ENCODE results near the gene RPS6KA4.

GRCh38 chr11:64400102-64400501 lies 41.1 kb downstream of the RPS6KA4 start:
- TF ChIP-seq NFIC (IDR thresholded peaks at IDR 0.05; ENCODE audit: borderline replicate concordance), result no peak
- no peak for TF ChIP-seq CTCF (IDR thresholded peaks at IDR 0.05)
- no peak for TF ChIP-seq GATA2 (CRISPR knock-in tag; IDR thresholded peaks at IDR 0.05)
- no peak for TF ChIP-seq POLR2AphosphoS5 (IDR thresholded peaks at IDR 0.05; ENCODE audit: low read depth, low read length)
- TF ChIP-seq CHD2 (IDR thresholded peaks at IDR 0.05; ENCODE audit: low read length, partially characterized antibody), result no peak
- no peak for TF ChIP-seq RAD21 (IDR thresholded peaks at IDR 0.05; ENCODE audit: low read length)
- no peak for TF ChIP-seq RCOR1 (IDR thresholded peaks at IDR 0.05; ENCODE audit: low read length)
- no peak for TF ChIP-seq EP300 (IDR thresholded peaks at IDR 0.05; ENCODE audit: borderline replicate concordance in 1 of 2, low read depth in 1 of 2, low read length in 1 of 2)
- TF ChIP-seq REST (IDR thresholded peaks at IDR 0.05; ENCODE audit: low read depth, low read length), result no peak
- TF ChIP-seq EZH2phosphoT487 (IDR thresholded peaks at IDR 0.05; ENCODE audit: borderline replicate concordance, low read depth), result no peak
- TF ChIP-seq FOXM1 (IDR thresholded peaks at IDR 0.05; ENCODE audit: low read depth), result no peak
- TF ChIP-seq ELF1 (IDR thresholded peaks at IDR 0.05), result no peak
- TF ChIP-seq USF2 (IDR thresholded peaks at IDR 0.05; ENCODE audit: borderline replicate concordance, low read depth, low read length), result no peak

Measured in SK-N-SH (cell line).